Gastrocnemius medialis (tissue), 4 donors: ENCODE data around the gene HMGCL. TPM values are rescaled to one million over a fixed set of nuclear protein-coding genes. Genes with fewer than 3 reads are reported as not detected.
"Not testable (repeated sequence)": the region's sequence is repeated elsewhere in the genome, so short reads cannot be mapped to it uniquely, and the experiment has no call there.

ENCODE experiments used
- ATAC-seq, 2 donors: fragments of 150-250 bp; one replicate each; pipeline ENCODE4 v1.9.1; 2016
- DNase-seq, 2 donors: peaks; one replicate each; pipeline ENCODE4 v3.0.0-alpha.2; 2019
- H3K27ac ChIP-seq, 4 donors: fragments of 200-600 bp; sonication (generic); 1 replicate in 1 of 4; 2 replicates in 3 of 4; pipeline ENCODE4 v1.5.1; 2016 to 2018; ENCODE audit warnings: mild to moderate bottlenecking in 2 of 4, moderate library complexity in 1 of 4
- H3K27me3 ChIP-seq, 3 donors: fragments of 200-600 bp; sonication (generic) in 2 of 3; 1 replicate in 1 of 3; 2 replicates in 2 of 3; pipeline versions ENCODE4 v1.5.1 to v1.6.0; 2016 to 2019; ENCODE audit warnings: mild to moderate bottlenecking in 1 of 3, moderate library complexity in 1 of 3
- H3K36me3 ChIP-seq, 2 donors: fragments of 200-600 bp; sonication (generic) in 1 of 2; one replicate each; pipeline ENCODE4 v1.5.1; 2017 to 2018
- H3K4me1 ChIP-seq, 2 donors: fragments of 200-600 bp; sonication (generic) in 1 of 2; one replicate each; pipeline ENCODE4 v1.5.1; 2016 to 2017; ENCODE audit warnings: mild to moderate bottlenecking in 2 of 2
- H3K4me3 ChIP-seq, 4 donors: fragments of 200-600 bp; sonication (generic) in 3 of 4; 1 replicate in 1 of 4; 2 replicates in 3 of 4; pipeline ENCODE4 v1.5.1; 2016 to 2019; ENCODE audit warnings: mild to moderate bottlenecking in 2 of 4
- H3K9me3 ChIP-seq, 3 donors: fragments of 200-600 bp; sonication (generic) in 2 of 3; 1 replicate in 1 of 3; 2 replicates in 2 of 3; pipeline ENCODE4 v1.5.1; 2016 to 2019
- POLR2A ChIP-seq, 2 donors: fragments of 450-650 bp; IDR thresholded peaks; one replicate each; pipeline ENCODE4 v1.6.1; 2017; ENCODE audit warnings: antibody characterized with exemption in 2 of 2, mild to moderate bottlenecking in 2 of 2, moderate library complexity in 2 of 2
- in situ Hi-C, 4 donors: fragments of 200-750 bp; cut with MboI; loops; one replicate each; pipeline versions ENCODE4 v1.15.0 to v1.8.0; 2017; ENCODE audit warnings: low sequenced_read_pairs in 4 of 4
- intact Hi-C: fragments of 100-400 bp; cut with DNase I; formaldehyde crosslinking; loops from one replicate; pipeline ENCODE4 v1.15.1; 2023; ENCODE audit warnings: low total_unique reads
- total RNA-seq, 4 donors: library from RNA; depleted of rRNA; stranded (reverse); fragments of >200 nt; gene quantifications; one replicate each; pipeline versions ENCODE4 v1.1.0 to v1.2.3, GENCODE V29; 2016
- TF ChIP-seq, protein P1 (sequence below), 5 experiments: fragments of 450-650 bp in 3 of 5; fragments of 200-600 bp in 2 of 5; sonication (generic) in 2 of 5; IDR thresholded peaks in 4 of 5; conservative IDR thresholded peaks in 1 of 5; 1 replicate in 4 of 5; 2 replicates in 1 of 5; pipeline ENCODE4 v1.5.1; 2016 to 2019; ENCODE audit warnings: antibody characterized with exemption in 5 of 5, mild to moderate bottlenecking in 3 of 5, moderate library complexity in 3 of 5

Gene HMGCL
- total RNA-seq, 4 donors from 2014 or later: 19.1 to 30.0 (median 29.5) TPM

GRCh38 chr1:23845163-23845562, 19.9 kb upstream of the HMGCL start:
- Histone ChIP-seq H3K4me1 (peaks cover 14 to 20% of the 10 kb centered on the region in 2 donors), H3K27me3 (no peaks in the 10 kb centered on the region), H3K36me3 (peaks cover 0 to 12% of the 10 kb centered on the region in 2 donors), H3K9me3 (no peaks in the 10 kb centered on the region), H3K4me3 (no peak overlapping the region), H3K27ac (peak overlapping the region; percentile 4 to 57 (median 22))
- TF ChIP-seq, protein P1, sequence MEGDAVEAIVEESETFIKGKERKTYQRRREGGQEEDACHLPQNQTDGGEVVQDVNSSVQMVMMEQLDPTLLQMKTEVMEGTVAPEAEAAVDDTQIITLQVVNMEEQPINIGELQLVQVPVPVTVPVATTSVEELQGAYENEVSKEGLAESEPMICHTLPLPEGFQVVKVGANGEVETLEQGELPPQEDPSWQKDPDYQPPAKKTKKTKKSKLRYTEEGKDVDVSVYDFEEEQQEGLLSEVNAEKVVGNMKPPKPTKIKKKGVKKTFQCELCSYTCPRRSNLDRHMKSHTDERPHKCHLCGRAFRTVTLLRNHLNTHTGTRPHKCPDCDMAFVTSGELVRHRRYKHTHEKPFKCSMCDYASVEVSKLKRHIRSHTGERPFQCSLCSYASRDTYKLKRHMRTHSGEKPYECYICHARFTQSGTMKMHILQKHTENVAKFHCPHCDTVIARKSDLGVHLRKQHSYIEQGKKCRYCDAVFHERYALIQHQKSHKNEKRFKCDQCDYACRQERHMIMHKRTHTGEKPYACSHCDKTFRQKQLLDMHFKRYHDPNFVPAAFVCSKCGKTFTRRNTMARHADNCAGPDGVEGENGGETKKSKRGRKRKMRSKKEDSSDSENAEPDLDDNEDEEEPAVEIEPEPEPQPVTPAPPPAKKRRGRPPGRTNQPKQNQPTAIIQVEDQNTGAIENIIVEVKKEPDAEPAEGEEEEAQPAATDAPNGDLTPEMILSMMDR (IDR thresholded peaks at IDR 0.05 in 4 of 5, conservative IDR thresholded peaks at IDR 0.05 in 1 of 5): no peak
- peak in 1 of 2 donors; percentile 15 for TF ChIP-seq POLR2A (IDR thresholded peaks at IDR 0.05)
- intact Hi-C loops: no loop called here
- ATAC-seq (no peak), DNase-seq (no peak)
- in situ Hi-C loops: no loop called here

- DNase-seq (no peak), ATAC-seq (no peak)
- Histone ChIP-seq H3K4me1 (peaks cover 8 to 12% of the 10 kb centered on the region in 2 donors), H3K9me3 (no peaks in the 10 kb centered on the region), H3K27ac (no peak overlapping the region), H3K4me3 (no peak overlapping the region), H3K27me3 (no peaks in the 10 kb centered on the region), H3K36me3 (peaks cover 0 to 12% of the 10 kb centered on the region in 2 donors)
- in situ Hi-C loops: no loop called here
- intact Hi-C loops: no loop called here
- TF ChIP-seq, protein P1 (IDR thresholded peaks at IDR 0.05 in 4 of 5, conservative IDR thresholded peaks at IDR 0.05 in 1 of 5): no peak
- no peak for TF ChIP-seq POLR2A (IDR thresholded peaks at IDR 0.05)
Observed at GRCh38 chr1:23843644-23844043, 18.4 kb upstream of the HMGCL start.

DNA sequence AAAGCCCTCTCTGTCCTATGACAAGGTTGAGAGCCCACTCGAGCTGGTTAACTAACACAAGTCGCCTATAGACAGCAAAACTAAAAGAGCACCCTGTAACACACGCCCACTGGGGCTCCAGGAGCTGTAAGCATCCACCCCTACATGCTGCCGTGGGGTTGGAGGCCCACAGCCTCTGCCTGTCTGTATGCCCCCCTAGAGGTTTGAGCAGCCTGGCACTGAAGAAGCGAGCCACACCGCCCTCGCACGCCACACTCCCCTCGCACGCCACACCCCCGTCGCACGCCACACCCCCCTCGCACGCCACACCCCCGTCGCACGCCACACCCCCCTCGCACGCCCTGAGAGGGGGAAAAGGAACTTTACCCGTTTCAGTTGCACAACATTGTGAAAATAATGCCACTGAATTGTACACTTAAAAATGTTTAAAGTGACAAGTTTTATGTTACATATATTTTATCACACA, 13.2 kb upstream of the HMGCL start:
- Histone ChIP-seq H3K36me3 (no peaks in the 10 kb centered on the region), H3K27ac (peak overlapping the region in 1 of 4 donors; percentile 44), H3K4me3 (peak overlapping the region; percentile 15 to 48 (median 33)), H3K9me3 (no peaks in the 10 kb centered on the region), H3K4me1 (peaks cover 3 to 6% of the 10 kb centered on the region in 2 donors), H3K27me3 (no peaks in the 10 kb centered on the region)
- DNase-seq: peak; percentile 40 to 43
- ATAC-seq: peak; percentile 74 to 85
- intact Hi-C loops: no loop called here
- TF ChIP-seq, protein P1 (IDR thresholded peaks at IDR 0.05 in 4 of 5, conservative IDR thresholded peaks at IDR 0.05 in 1 of 5): no peak
- TF ChIP-seq POLR2A (IDR thresholded peaks at IDR 0.05): no peak
- in situ Hi-C loops: no loop called here

GRCh38 chr1:23837908-23838307, 12.7 kb upstream of the HMGCL start:
- Histone ChIP-seq H3K4me3 (peak overlapping the region in 3 of 4 donors; percentile 32 to 48 (median 34)), H3K9me3 (no peaks in the 10 kb centered on the region), H3K4me1 (peaks cover 3 to 6% of the 10 kb centered on the region in 2 donors), H3K27ac (peak overlapping the region in 1 of 4 donors; percentile 44), H3K27me3 (no peaks in the 10 kb centered on the region), H3K36me3 (no peaks in the 10 kb centered on the region)
- DNase-seq: no peak
- intact Hi-C loops (no loop called here), in situ Hi-C loops (no loop called here)
- TF ChIP-seq, protein P1 (IDR thresholded peaks at IDR 0.05 in 4 of 5, conservative IDR thresholded peaks at IDR 0.05 in 1 of 5): no peak
- TF ChIP-seq POLR2A (IDR thresholded peaks at IDR 0.05): no peak
- ATAC-seq: peak in 1 of 2 donors; percentile 24

DNA sequence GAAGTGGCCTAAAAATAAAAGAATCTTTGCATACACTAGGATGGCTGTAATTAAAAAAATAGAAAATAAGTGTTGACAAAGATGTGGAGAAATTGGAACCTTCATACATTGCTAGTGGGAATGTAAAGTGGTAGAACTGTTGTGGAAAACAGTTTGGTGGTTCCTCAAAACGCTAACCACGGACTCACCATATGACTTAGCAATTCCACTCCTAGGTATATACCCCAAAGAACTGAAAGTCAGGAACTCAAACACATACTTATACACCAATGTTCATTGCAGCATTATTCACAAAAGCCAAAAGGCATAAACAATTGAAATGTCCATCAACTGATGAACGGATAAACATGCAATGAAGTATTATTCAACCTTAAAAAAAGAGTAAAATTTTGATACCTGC, 10.8 kb upstream of the HMGCL start:
- no peaks in the 10 kb centered on the region for H3K9me3 ChIP-seq
- TF ChIP-seq POLR2A (IDR thresholded peaks at IDR 0.05): no peak
- TF ChIP-seq, protein P1 (IDR thresholded peaks at IDR 0.05 in 4 of 5, conservative IDR thresholded peaks at IDR 0.05 in 1 of 5): no peak

DNA sequence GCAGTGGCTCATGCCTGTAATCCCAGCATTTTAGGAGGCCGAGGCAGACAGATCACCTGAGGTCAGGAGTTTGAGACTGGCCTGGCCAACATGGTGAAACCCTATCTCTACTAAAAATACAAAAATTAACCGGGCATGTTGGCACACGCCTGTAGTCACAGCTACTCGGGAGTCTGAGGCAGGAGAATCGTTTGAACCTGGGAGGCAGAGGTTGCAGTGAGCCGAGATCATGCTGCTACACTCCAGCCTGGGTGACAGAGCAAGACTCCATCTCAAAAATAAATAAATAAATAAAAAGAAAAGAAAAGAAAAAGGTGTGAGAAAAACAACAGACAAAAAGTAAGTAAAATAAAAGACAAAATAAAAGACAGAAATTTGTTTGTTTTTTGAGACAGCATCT, 8.9 kb upstream of the HMGCL start:
- intact Hi-C loops, H3K4me3 ChIP-seq, H3K27ac ChIP-seq, H3K27me3 ChIP-seq, ATAC-seq, in situ Hi-C loops, H3K36me3 ChIP-seq, H3K9me3 ChIP-seq, H3K4me1 ChIP-seq, DNase-seq: not testable (repeated sequence)

More for the DNA sequence above, 10.8 kb upstream of the HMGCL start:
- peaks cover 3 to 6% of the 10 kb centered on the region in 2 donors for H3K4me1 ChIP-seq
- no peak overlapping the region for H3K27ac ChIP-seq
- no peak for DNase-seq
- ATAC-seq: no peak
- intact Hi-C loops: no loop called here
- H3K4me3 ChIP-seq: no peak overlapping the region
- in situ Hi-C loops: no loop called here
- H3K27me3 ChIP-seq: no peaks in the 10 kb centered on the region
- no peaks in the 10 kb centered on the region for H3K36me3 ChIP-seq
